H9 (cell line): ENCODE results near the gene THSD1. TPM values are rescaled to one million over a fixed set of nuclear protein-coding genes. Genes with fewer than 3 reads are reported as not detected.

Source experiments
- DNase-seq: peaks from one replicate; pipeline ENCODE4 v3.0.0-alpha.2; 2017
- H2AFZ ChIP-seq: one replicate; pipeline ENCODE4 v1.6.1; 2013; ENCODE audit warnings: mild to moderate bottlenecking, low read length, control low read depth, moderate library complexity
- H2AK5ac ChIP-seq: 2 replicates; pipeline ENCODE4 v1.6.1; 2013; ENCODE audit warnings: low read length, control low read depth, mixed read lengths; ENCODE audit not compliant: insufficient read length
- H2BK120ac ChIP-seq: one replicate; pipeline ENCODE4 v1.6.1; 2013; ENCODE audit warnings: low read depth, mild to moderate bottlenecking, low read length, control low read depth, inconsistent platforms; ENCODE audit not compliant: poor library complexity, severe bottlenecking
- H2BK12ac ChIP-seq: 2 replicates; pipeline ENCODE4 v1.6.1; 2013; ENCODE audit warnings: low read length, control low read depth, mixed read lengths, low read depth; ENCODE audit not compliant: insufficient read length
- H2BK15ac ChIP-seq: 2 replicates; pipeline ENCODE4 v1.6.1; 2013; ENCODE audit warnings: low read depth, low read length, control low read depth
- H2BK20ac ChIP-seq: one replicate; pipeline ENCODE4 v1.6.1; 2013; ENCODE audit warnings: low read depth, mild to moderate bottlenecking, low read length, control low read depth, inconsistent platforms; ENCODE audit not compliant: poor library complexity, severe bottlenecking
- H2BK5ac ChIP-seq: 2 replicates; pipeline ENCODE4 v1.6.1; 2013; ENCODE audit warnings: low read length, control low read depth, mixed read lengths; ENCODE audit not compliant: insufficient read length
- H3K14ac ChIP-seq: 2 replicates; pipeline ENCODE4 v1.6.1; 2013; ENCODE audit warnings: low read length, control low read depth; ENCODE audit not compliant: insufficient read depth
- H3K18ac ChIP-seq: 2 replicates; pipeline ENCODE4 v1.6.1; 2013; ENCODE audit warnings: low read depth, mild to moderate bottlenecking, mixed read lengths, low read length, control low read depth; ENCODE audit not compliant: insufficient read length
- H3K23ac ChIP-seq: 2 replicates; pipeline ENCODE4 v1.6.1; 2013; ENCODE audit warnings: low read length, control low read depth, mixed read lengths, low read depth; ENCODE audit not compliant: insufficient read length
- H3K23me2 ChIP-seq: 2 replicates; pipeline ENCODE4 v1.6.1; 2013; ENCODE audit warnings: low read depth, mild to moderate bottlenecking, mixed read lengths, low read length, control low read depth; ENCODE audit not compliant: insufficient read length, poor library complexity, severe bottlenecking
- H3K27ac ChIP-seq: 2 replicates; pipeline ENCODE4 v1.5.1; 2013; ENCODE audit warnings: low read length, control low read depth, mixed read lengths, low read depth; ENCODE audit not compliant: insufficient read length
- H3K27me3 ChIP-seq: 2 replicates; pipeline ENCODE4 v1.6.1; 2013; ENCODE audit warnings: low read length, control low read depth, inconsistent platforms; ENCODE audit not compliant: insufficient read depth
- H3K4ac ChIP-seq: 2 replicates; pipeline ENCODE4 v1.6.1; 2013; ENCODE audit warnings: low read depth, mild to moderate bottlenecking, control low read depth, inconsistent platforms, low read length, moderate library complexity
- H3K4me1 ChIP-seq: 2 replicates; pipeline ENCODE4 v1.6.1; 2013; ENCODE audit warnings: low read length, control low read depth, inconsistent platforms; ENCODE audit not compliant: insufficient read depth
- H3K4me2 ChIP-seq: 2 replicates; pipeline ENCODE4 v1.6.1; 2013; ENCODE audit warnings: low read length, control low read depth, mixed read lengths; ENCODE audit not compliant: insufficient read length, insufficient read depth
- H3K56ac ChIP-seq: 2 replicates; pipeline ENCODE4 v1.6.1; 2013; ENCODE audit warnings: low read depth, mild to moderate bottlenecking, mixed read lengths, low read length, control low read depth; ENCODE audit not compliant: insufficient read length
- H3K79me1 ChIP-seq: 2 replicates; pipeline ENCODE4 v1.6.1; 2013; ENCODE audit warnings: low read depth, mild to moderate bottlenecking, moderate library complexity, low read length, control low read depth, inconsistent platforms; ENCODE audit not compliant: insufficient read depth, poor library complexity, severe bottlenecking
- H3K79me2 ChIP-seq: 2 replicates; pipeline ENCODE4 v1.6.1; 2013; ENCODE audit warnings: low read length, control low read depth, inconsistent platforms; ENCODE audit not compliant: insufficient read depth
- H3K9ac ChIP-seq: 2 replicates; pipeline ENCODE4 v1.6.1; 2013; ENCODE audit warnings: low read length, control low read depth, mixed read lengths; ENCODE audit not compliant: insufficient read length; ENCODE audit errors: extremely low read depth
- H3K9me3 ChIP-seq: one replicate; pipeline ENCODE4 v1.6.1; 2013; ENCODE audit warnings: low read depth, low read length, inconsistent platforms; ENCODE audit not compliant: control insufficient read depth
- H3T11ph ChIP-seq: one replicate; pipeline ENCODE4 v1.6.1; 2013; ENCODE audit warnings: mild to moderate bottlenecking, low read length, control low read depth, inconsistent platforms
- H4K20me1 ChIP-seq: one replicate; pipeline ENCODE4 v1.6.1; 2013; ENCODE audit not compliant: control insufficient read depth, insufficient read length, insufficient read depth
- H4K5ac ChIP-seq: 2 replicates; pipeline ENCODE4 v1.6.1; 2013; ENCODE audit warnings: low read depth, mild to moderate bottlenecking, mixed read lengths, low read length, control low read depth; ENCODE audit not compliant: insufficient read length
- H4K8ac ChIP-seq: replicated peaks from 2 replicates; pipeline ENCODE4 v1.6.1; 2013; ENCODE audit warnings: low read length, control low read depth, mixed read lengths, low read depth; ENCODE audit not compliant: insufficient read length
- H4K91ac ChIP-seq: 2 replicates; pipeline ENCODE4 v1.6.1; 2013; ENCODE audit warnings: low read depth, mild to moderate bottlenecking, moderate library complexity, mixed read lengths, low read length, control low read depth; ENCODE audit not compliant: insufficient read length
- H3K27ac Mint-ChIP-seq, 3 experiments: 2 replicates in 2 of 3; 3 replicates in 1 of 3; pipeline ENCODE4 v1.8.0; 2020 to 2021; ENCODE audit warnings: mixed read lengths in 3 of 3, mild to moderate bottlenecking in 1 of 3, moderate library complexity in 1 of 3
- H3K27me3 Mint-ChIP-seq: 2 replicates; pipeline ENCODE4 v1.8.0; 2021; ENCODE audit warnings: low read depth, mild to moderate bottlenecking, moderate library complexity, mixed read lengths
- H3K36me3 Mint-ChIP-seq, 3 experiments: 2 replicates in 2 of 3; 3 replicates in 1 of 3; pipeline ENCODE4 v1.8.0; 2020 to 2021; ENCODE audit warnings: low read depth in 3 of 3, mixed read lengths in 3 of 3; ENCODE audit not compliant: insufficient read depth in 1 of 3
- H3K4me1 Mint-ChIP-seq, 2 experiments: 2 replicates each; pipeline ENCODE4 v1.8.0; 2020; ENCODE audit warnings: mixed read lengths in 2 of 2
- H3K4me3 Mint-ChIP-seq, 2 experiments: 2 replicates in 1 of 2; 3 replicates in 1 of 2; pipeline ENCODE4 v1.8.0; 2020 to 2021; ENCODE audit warnings: mild to moderate bottlenecking in 2 of 2, mixed read lengths in 2 of 2, moderate library complexity in 1 of 2
- H3K9me3 Mint-ChIP-seq, 2 experiments: 2 replicates in 1 of 2; 3 replicates in 1 of 2; pipeline ENCODE4 v1.8.0; 2020; ENCODE audit warnings: mild to moderate bottlenecking in 2 of 2, mixed read lengths in 2 of 2, moderate library complexity in 1 of 2
- WGBS: extraction: QIAGEN DNeasy Blood & Tissue Kit; methylation state at CpG from one replicate; pipeline ENCODE4 v1.1.7; 2013; ENCODE audit warnings: missing lambda C conversion rate, low lambda C conversion rate, mixed read lengths; ENCODE audit not compliant: insufficient read length; ENCODE audit errors: extremely low coverage; 5-methylcytosine and 5-hydroxymethylcytosine counted together
- long read RNA-seq: library from polyadenylated mRNA; unstranded; transcript quantifications from one replicate; pipeline ENCODE4 v2.0.0, GENCODE V29; 2020
- total RNA-seq: library from RNA; stranded (reverse); gene quantifications from 2 replicates; pipeline ENCODE4 v1.2.1, GENCODE V29; 2021
- TF ChIP-seq, protein P1 (sequence below): fragments of 200-600 bp; sonication (generic); conservative IDR thresholded peaks from 3 replicates; pipeline ENCODE4 v1.8.0; 2021; ENCODE audit warnings: antibody characterized with exemption, mild to moderate bottlenecking

THSD1 gene, protein sequence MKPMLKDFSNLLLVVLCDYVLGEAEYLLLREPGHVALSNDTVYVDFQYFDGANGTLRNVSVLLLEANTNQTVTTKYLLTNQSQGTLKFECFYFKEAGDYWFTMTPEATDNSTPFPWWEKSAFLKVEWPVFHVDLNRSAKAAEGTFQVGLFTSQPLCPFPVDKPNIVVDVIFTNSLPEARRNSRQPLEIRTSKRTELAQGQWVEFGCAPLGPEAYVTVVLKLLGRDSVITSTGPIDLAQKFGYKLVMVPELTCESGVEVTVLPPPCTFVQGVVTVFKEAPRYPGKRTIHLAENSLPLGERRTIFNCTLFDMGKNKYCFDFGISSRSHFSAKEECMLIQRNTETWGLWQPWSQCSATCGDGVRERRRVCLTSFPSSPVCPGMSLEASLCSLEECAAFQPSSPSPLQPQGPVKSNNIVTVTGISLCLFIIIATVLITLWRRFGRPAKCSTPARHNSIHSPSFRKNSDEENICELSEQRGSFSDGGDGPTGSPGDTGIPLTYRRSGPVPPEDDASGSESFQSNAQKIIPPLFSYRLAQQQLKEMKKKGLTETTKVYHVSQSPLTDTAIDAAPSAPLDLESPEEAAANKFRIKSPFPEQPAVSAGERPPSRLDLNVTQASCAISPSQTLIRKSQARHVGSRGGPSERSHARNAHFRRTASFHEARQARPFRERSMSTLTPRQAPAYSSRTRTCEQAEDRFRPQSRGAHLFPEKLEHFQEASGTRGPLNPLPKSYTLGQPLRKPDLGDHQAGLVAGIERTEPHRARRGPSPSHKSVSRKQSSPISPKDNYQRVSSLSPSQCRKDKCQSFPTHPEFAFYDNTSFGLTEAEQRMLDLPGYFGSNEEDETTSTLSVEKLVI
- 0.22 and 0.26 TPM in 2 replicates for total RNA-seq
- long read RNA-seq, partial matches to known transcripts, result 0 of 1 reads
- long read RNA-seq, other reads (novel, unspliced or antisense), result 1 of 1 reads

GRCh38 chr13:52405767-52406494 is at the start of gene THSD1:
Gene THSD1 (minus strand): TSS chr13:52406172. CDS start chr13:52402600, 3,572 bp downstream.
- peaks cover 9% of the 10 kb centered on the region; the same call in 1 of the 2 replicates for H3K27me3 ChIP-seq
- no peaks in the 10 kb centered on the region for H3K9me3 Mint-ChIP-seq

More at GRCh38 chr13:52405767-52406494, at the start of gene THSD1:
- Histone ChIP-seq H2BK15ac (no peak within 1 kb of the TSS), H3K9ac (no peak within 1 kb of the TSS), H3K4ac (no peak within 1 kb of the TSS), H2BK120ac (no peak within 1 kb of the TSS), H3T11ph (no peak within 1 kb of the TSS), H3K18ac (no peak within 1 kb of the TSS), H2BK5ac (no peak within 1 kb of the TSS), H3K79me2 (no peaks in the 10 kb centered on the region), H4K91ac (no peak within 1 kb of the TSS), H3K23me2 (peaks cover 9% of the 10 kb centered on the region), H2AFZ (no peak within 1 kb of the TSS), H4K8ac (no peak within 1 kb of the TSS), H3K27ac (no peak within 1 kb of the TSS), H3K14ac (no peak within 1 kb of the TSS), H2BK12ac (no peak within 1 kb of the TSS), H2AK5ac (no peak within 1 kb of the TSS), H3K56ac (no peak within 1 kb of the TSS), H3K4me2 (peak within 1 kb of the TSS; percentile 59), H3K79me1 (no peaks in the 10 kb centered on the region), H2BK20ac (no peak within 1 kb of the TSS), H4K20me1 (no peaks in the 10 kb centered on the region), H3K23ac (no peak within 1 kb of the TSS), H4K5ac (no peak within 1 kb of the TSS), H3K4me1 (no peaks in the 10 kb centered on the region), H3K9me3 (no peaks in the 10 kb centered on the region)
- peak; percentile 55 for DNase-seq
- Mint-ChIP-seq H3K36me3 (peaks cover 0 to 2% (median 0%) of the 10 kb centered on the region in 3 experiments; a peak in 1 of 7 replicates), H3K27me3 (peaks cover 42% of the 10 kb centered on the region), H3K27ac (no peak within 1 kb of the TSS; a peak in 1 of 7 replicates), H3K4me1 (peaks cover 4 to 6% of the 10 kb centered on the region in 2 experiments; a peak in 1 of 4 replicates), H3K4me3 (peak within 1 kb of the TSS; percentile 63 to 81)
- WGBS, result no CpG with 5 or more reads among the region's 68 CpGs
- TF ChIP-seq, protein P1, sequence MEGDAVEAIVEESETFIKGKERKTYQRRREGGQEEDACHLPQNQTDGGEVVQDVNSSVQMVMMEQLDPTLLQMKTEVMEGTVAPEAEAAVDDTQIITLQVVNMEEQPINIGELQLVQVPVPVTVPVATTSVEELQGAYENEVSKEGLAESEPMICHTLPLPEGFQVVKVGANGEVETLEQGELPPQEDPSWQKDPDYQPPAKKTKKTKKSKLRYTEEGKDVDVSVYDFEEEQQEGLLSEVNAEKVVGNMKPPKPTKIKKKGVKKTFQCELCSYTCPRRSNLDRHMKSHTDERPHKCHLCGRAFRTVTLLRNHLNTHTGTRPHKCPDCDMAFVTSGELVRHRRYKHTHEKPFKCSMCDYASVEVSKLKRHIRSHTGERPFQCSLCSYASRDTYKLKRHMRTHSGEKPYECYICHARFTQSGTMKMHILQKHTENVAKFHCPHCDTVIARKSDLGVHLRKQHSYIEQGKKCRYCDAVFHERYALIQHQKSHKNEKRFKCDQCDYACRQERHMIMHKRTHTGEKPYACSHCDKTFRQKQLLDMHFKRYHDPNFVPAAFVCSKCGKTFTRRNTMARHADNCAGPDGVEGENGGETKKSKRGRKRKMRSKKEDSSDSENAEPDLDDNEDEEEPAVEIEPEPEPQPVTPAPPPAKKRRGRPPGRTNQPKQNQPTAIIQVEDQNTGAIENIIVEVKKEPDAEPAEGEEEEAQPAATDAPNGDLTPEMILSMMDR, result no peak
